ENCODE data around the gene OR10G3. TPM values are rescaled to one million over a fixed set of nuclear protein-coding genes. Genes with fewer than 3 reads are reported as not detected.

Gene OR10G3
- total RNA-seq, 1 donor from 2014 or later: not detected

- intact Hi-C loops (cut with DNase I): no loop called here
- ATAC-seq (no peak), DNase-seq (ENCODE audit: low spot score) (no peak)
Observed at GRCh38 chr14:21537090-21537424, 42.8 kb downstream of the OR10G3 start.

GRCh38 chr14:21536418-21537089, 43.3 kb downstream of the OR10G3 start:
- intact Hi-C loops (cut with DNase I): no loop called here
- DNase-seq (ENCODE audit: low spot score): no peak
- peak; percentile 41 for ATAC-seq

GRCh38 chr14:21535545-21536417, 44.1 kb downstream of the OR10G3 start:
- ATAC-seq: peak; percentile 49
- no peak for DNase-seq (ENCODE audit: low spot score)
- intact Hi-C loops (cut with DNase I): no loop called here

- intact Hi-C loops (cut with DNase I): no loop called here
- ATAC-seq: no peak
- no peak for DNase-seq (ENCODE audit: low spot score)
Observed at GRCh38 chr14:21534576-21534975, 45.3 kb downstream of the OR10G3 start.

GRCh38 chr14:21533294-21533693, 46.6 kb downstream of the OR10G3 start:
- intact Hi-C loops (cut with DNase I): no loop called here
- ATAC-seq: no peak
- DNase-seq (ENCODE audit: low spot score): no peak

- DNase-seq (ENCODE audit: low spot score) (no peak), ATAC-seq (no peak)
- intact Hi-C loops (cut with DNase I): no loop called here
Observed at GRCh38 chr14:21529515-21529914, 50.4 kb downstream of the OR10G3 start.

GRCh38 chr14:21528381-21529348, 51.2 kb downstream of the OR10G3 start:
- ATAC-seq (no peak), DNase-seq (ENCODE audit: low spot score) (no peak)
- intact Hi-C loops (cut with DNase I): no loop called here

- intact Hi-C loops (cut with DNase I): no loop called here
- DNase-seq (ENCODE audit: low spot score) (no peak), ATAC-seq (no peak)
Observed at GRCh38 chr14:21527318-21527679, 52.6 kb downstream of the OR10G3 start.

GRCh38 chr14:21526672-21527317, 53.1 kb downstream of the OR10G3 start:
- DNase-seq (ENCODE audit: low spot score): no peak
- no peak for ATAC-seq
- intact Hi-C loops (cut with DNase I): no loop called here

GRCh38 chr14:21525962-21526671, 53.8 kb downstream of the OR10G3 start, which contains the start of gene SALL2:
SALL2 (minus strand) TSS chr14:21526346; CDS start chr14:21526127, 219 bp downstream.
- DNase-seq (ENCODE audit: low spot score) (peak; percentile 85), ATAC-seq (peak; percentile 95)
- intact Hi-C loops (cut with DNase I): no loop called here

- peak; percentile 75 for ATAC-seq
- intact Hi-C loops (cut with DNase I): no loop called here
- peak; percentile 65 for DNase-seq (ENCODE audit: low spot score)
Observed at GRCh38 chr14:21525571-21525961, 54.3 kb downstream of the OR10G3 start.

GRCh38 chr14:21524575-21525490, 55.0 kb downstream of the OR10G3 start:
- intact Hi-C loops (cut with DNase I): no loop called here
- no peak for ATAC-seq
- DNase-seq (ENCODE audit: low spot score): no peak

- intact Hi-C loops (cut with DNase I): no loop called here
- DNase-seq (ENCODE audit: low spot score): no peak
- no peak for ATAC-seq
Observed at GRCh38 chr14:21523203-21523602, 56.7 kb downstream of the OR10G3 start.

GRCh38 chr14:21521501-21521900, 58.4 kb downstream of the OR10G3 start:
- intact Hi-C loops (cut with DNase I): no loop called here
- no peak for DNase-seq (ENCODE audit: low spot score)
- ATAC-seq: no peak

GRCh38 chr14:21520767-21521166, 59.1 kb downstream of the OR10G3 start:
- ATAC-seq: no peak
- DNase-seq (ENCODE audit: low spot score): no peak
- intact Hi-C loops (cut with DNase I): no loop called here

- ATAC-seq: no peak
Observed at GRCh38 chr14:21518725-21519124, 61.2 kb downstream of the OR10G3 start.

More at GRCh38 chr14:21518725-21519124, 61.2 kb downstream of the OR10G3 start:
- no peak for DNase-seq (ENCODE audit: low spot score)
- intact Hi-C loops (cut with DNase I): no loop called here
